Thyroid gland (tissue), 4 donors: ENCODE results near the gene HDAC9. TPM values are rescaled to one million over a fixed set of nuclear protein-coding genes. Genes with fewer than 3 reads are reported as not detected.

Experiments used
- DNase-seq, 2 donors: peaks; one replicate each; pipeline ENCODE4 v3.0.0-alpha.2; 2019
- H3K27ac ChIP-seq, 3 donors: fragments of 200-600 bp; sonication (generic); 1 replicate in 2 of 3; 2 replicates in 1 of 3; pipeline ENCODE4 v1.5.1; 2016 to 2019; ENCODE audit warnings: mild to moderate bottlenecking in 1 of 3, moderate library complexity in 1 of 3
- H3K27me3 ChIP-seq: fragments of 200-600 bp; sonication (generic); one replicate; pipeline ENCODE4 v1.5.1; 2019
- H3K36me3 ChIP-seq, 2 donors: fragments of 200-600 bp; sonication (generic); one replicate each; pipeline ENCODE4 v1.5.1; 2016 to 2019
- H3K4me1 ChIP-seq, 2 donors: fragments of 200-600 bp; sonication (generic); one replicate each; pipeline ENCODE4 v1.5.1; 2017 to 2019
- H3K4me3 ChIP-seq, 3 donors: fragments of 200-600 bp; sonication (generic); replicated peaks in 1 of 3; 1 replicate in 2 of 3; 2 replicates in 1 of 3; pipeline ENCODE4 v1.5.1; 2016; ENCODE audit warnings: mild to moderate bottlenecking in 1 of 3
- H3K9me3 ChIP-seq: fragments of 200-600 bp; sonication (generic); one replicate; pipeline ENCODE4 v1.5.1; 2017
- CTCF ChIP-seq, 6 experiments: fragments of 200-600 bp in 3 of 6; fragments of 450-650 bp in 3 of 6; sonication (generic) in 3 of 6; IDR thresholded peaks; one replicate each; pipeline ENCODE4 v1.5.1; 2016 to 2019; ENCODE audit warnings: antibody characterized with exemption in 6 of 6, mild to moderate bottlenecking in 2 of 6, inconsistent platforms in 1 of 6, moderate library complexity in 1 of 6
- POLR2A ChIP-seq, 2 donors: fragments of 450-650 bp; IDR thresholded peaks; one replicate each; pipeline ENCODE4 v1.6.1; 2017; ENCODE audit warnings: antibody characterized with exemption in 2 of 2, mild to moderate bottlenecking in 2 of 2, moderate library complexity in 1 of 2
- WGBS, 2 donors: methylation state at CpG; one replicate each; pipeline ENCODE4 v1.1.5; 2017; 5-methylcytosine and 5-hydroxymethylcytosine counted together
- intact Hi-C: fragments of 100-400 bp; cut with DNase I; formaldehyde crosslinking; loops from one replicate; pipeline ENCODE4 v1.15.1; 2023
- total RNA-seq, 4 donors: library from RNA; depleted of rRNA; stranded (reverse); fragments of >200 nt; gene quantifications; one replicate each; pipeline ENCODE4 v1.2.3, GENCODE V29; 2016

HDAC9 gene
- total RNA-seq, 4 donors from 2014 or later = 5.4 to 28.2 (median 7.2) TPM

DNA sequence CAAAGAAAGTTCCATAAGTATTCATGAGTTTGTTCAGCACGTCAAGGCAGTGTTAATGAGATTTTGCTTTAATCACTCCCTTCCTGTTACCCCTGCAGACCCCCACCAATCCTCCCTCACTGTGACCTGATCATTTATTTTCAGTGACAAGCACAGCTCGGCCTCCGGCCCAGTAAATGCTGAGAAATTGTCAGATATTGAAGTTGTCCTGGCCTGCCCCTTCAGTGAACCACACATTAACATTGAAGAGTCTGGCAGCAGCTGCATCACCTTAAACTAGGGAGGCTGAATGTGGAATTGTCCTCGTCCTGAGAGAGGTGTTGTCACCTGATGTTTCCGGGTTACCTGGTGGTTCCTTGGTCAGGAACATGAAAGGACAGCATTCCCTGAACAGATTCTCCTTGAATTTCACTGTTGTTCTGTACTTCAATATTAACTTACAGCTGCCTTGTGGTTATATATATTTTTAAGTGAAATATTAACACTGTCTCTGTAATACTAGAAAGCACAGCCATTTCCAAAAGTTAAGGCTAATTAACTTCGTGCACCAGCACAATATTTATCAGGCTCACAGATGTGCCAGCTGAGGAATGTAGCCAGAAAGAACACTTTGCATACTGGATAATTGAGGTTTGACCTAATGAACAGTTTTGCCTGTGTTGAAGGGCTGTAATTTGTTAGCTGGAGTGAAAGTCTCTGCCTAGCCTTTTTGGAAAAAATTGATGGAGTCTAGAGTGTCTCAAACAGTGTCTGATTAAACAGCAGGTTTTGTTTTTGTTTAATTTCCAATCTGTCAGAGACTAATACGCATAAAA, 265.3 kb downstream of the HDAC9 start:
- Histone ChIP-seq H3K27ac (no peak overlapping the region), H3K4me3 (no peak overlapping the region), H3K4me1 (no peaks in the 10 kb centered on the region), H3K9me3 (no peaks in the 10 kb centered on the region), H3K27me3 (no peaks in the 10 kb centered on the region), H3K36me3 (no peaks in the 10 kb centered on the region)
- DNase-seq = no peak
- intact Hi-C loops = no loop called here
- WGBS, 2 donors = 73 to 77% methylated on average over 7 of the region's 7 CpGs
- TF ChIP-seq CTCF (IDR thresholded peaks at IDR 0.05) = no peak
- TF ChIP-seq POLR2A (IDR thresholded peaks at IDR 0.05) = no peak

DNA sequence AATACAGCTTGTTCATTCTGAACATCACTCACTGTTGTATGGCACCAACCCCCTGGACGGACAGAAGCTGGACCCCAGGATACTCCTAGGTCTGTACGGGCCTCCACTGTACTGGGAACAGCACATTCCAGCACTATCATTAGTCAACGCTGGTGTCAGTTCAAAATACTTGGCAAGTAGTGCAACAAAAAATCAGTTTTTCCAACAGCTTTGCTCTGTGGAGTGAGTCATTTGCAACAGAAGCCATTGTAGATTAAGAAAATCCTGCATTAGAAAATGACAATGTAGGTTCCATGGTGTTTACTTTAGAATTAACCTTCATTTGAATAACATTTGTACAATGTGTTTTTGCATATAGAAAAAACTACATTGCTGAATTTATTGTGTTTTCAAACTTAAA, 266.6 kb downstream of the HDAC9 start:
- no peak for DNase-seq
- H3K4me1 ChIP-seq = no peaks in the 10 kb centered on the region
- no peaks in the 10 kb centered on the region for H3K36me3 ChIP-seq
- intact Hi-C loops = no loop called here
- WGBS, 2 donors = 56 to 59% methylated on average over 3 of the region's 3 CpGs
- no peak overlapping the region for H3K4me3 ChIP-seq
- H3K27ac ChIP-seq = no peak overlapping the region
- H3K27me3 ChIP-seq = no peaks in the 10 kb centered on the region
- H3K9me3 ChIP-seq = no peaks in the 10 kb centered on the region
- TF ChIP-seq CTCF (IDR thresholded peaks at IDR 0.05) (no peak), POLR2A (IDR thresholded peaks at IDR 0.05) (no peak)

DNA sequence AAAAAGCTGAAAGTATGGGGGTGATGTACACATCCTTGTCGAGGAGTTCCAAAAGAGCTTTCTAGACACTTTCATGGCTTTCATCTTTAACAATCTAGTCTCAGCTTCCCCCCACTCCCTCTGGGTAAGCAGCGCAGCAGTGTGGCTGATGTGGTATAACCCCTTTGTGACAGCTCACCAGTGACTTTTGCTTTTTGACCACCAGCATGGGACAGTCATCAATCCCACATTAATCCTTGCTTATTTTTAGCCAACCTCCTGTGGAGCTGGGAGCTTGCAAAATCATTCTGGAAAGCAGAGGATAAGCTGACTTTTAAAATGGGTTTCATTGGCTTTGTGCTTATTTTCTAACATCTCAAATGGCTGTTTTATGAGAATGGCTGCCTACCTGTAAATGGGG, 272.7 kb downstream of the HDAC9 start:
- no peak for TF ChIP-seq POLR2A (IDR thresholded peaks at IDR 0.05)
- TF ChIP-seq CTCF (IDR thresholded peaks at IDR 0.05) = no peak
- 76 to 85% methylated on average over 2 of the region's 2 CpGs for WGBS, 2 donors

DNA sequence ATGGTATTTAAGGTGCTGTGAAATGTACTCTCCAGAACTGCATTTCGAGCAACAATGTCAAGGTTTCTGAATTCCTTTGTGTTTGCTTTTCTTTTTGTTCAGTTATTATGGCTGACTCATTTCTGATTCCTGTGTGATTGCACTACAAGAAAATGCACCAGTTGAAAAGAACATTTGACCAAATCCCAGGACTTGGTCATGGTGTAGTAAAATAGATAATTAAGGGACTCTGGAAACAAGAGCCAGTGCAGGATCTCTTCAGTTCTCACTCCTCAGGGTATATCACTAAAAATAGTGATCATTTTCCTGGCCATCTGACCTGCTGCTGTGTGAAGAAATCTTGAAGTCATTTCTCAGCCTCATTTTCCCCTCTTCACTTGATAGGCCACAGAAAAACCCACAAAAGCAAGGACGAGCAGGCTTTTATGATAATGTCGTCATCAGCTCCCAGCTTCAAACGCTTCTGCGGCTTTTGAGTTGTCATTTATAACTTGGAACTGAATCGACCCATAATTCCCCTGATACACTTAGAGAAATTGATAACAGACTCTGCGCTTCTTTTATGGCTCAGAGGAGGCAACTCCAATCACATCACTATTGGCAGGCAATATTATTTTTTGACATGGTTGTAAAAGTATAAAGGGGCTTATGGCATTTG, 274.7 kb downstream of the HDAC9 start:
- H3K27ac ChIP-seq = no peak overlapping the region
- WGBS, 2 donors = 76 to 82% methylated on average over 7 of the region's 7 CpGs
- H3K4me3 ChIP-seq = no peak overlapping the region
- no peaks in the 10 kb centered on the region for H3K4me1 ChIP-seq
- TF ChIP-seq CTCF (IDR thresholded peaks at IDR 0.05) (no peak), POLR2A (IDR thresholded peaks at IDR 0.05) (no peak)
- H3K36me3 ChIP-seq = no peaks in the 10 kb centered on the region
- no peaks in the 10 kb centered on the region for H3K9me3 ChIP-seq
- H3K27me3 ChIP-seq = no peaks in the 10 kb centered on the region
- intact Hi-C loops = no loop called here
- no peak for DNase-seq

More for the DNA sequence above, 272.7 kb downstream of the HDAC9 start:
- H3K36me3 ChIP-seq = no peaks in the 10 kb centered on the region
- no peak for DNase-seq
- H3K27me3 ChIP-seq = no peaks in the 10 kb centered on the region
- no peaks in the 10 kb centered on the region for H3K4me1 ChIP-seq
- intact Hi-C loops = no loop called here
- H3K9me3 ChIP-seq = no peaks in the 10 kb centered on the region
- H3K27ac ChIP-seq = no peak overlapping the region
- H3K4me3 ChIP-seq = no peak overlapping the region

DNA sequence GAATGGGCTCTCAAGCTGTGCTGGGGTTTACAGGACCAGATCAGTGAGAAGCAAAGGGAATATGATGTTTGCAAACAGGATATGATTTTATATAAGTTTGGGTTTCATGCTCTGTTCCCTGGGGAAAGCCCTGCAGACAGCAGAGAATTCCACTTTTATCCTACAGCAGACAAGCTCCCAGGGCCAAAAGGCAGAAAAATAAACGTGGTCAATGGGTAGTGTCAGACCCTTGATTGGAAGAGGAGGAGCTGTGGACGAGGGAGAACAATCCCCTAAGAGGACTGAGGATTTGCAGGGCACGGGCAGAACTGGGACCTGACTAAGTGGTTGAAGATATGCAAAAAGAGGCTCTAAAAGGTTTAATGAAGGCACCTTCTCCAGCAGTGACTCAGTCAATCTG, 275.3 kb downstream of the HDAC9 start:
- no peak overlapping the region for H3K27ac ChIP-seq
- intact Hi-C loops = no loop called here
- no peaks in the 10 kb centered on the region for H3K36me3 ChIP-seq
- no peak overlapping the region for H3K4me3 ChIP-seq
- no peaks in the 10 kb centered on the region for H3K4me1 ChIP-seq
- WGBS, 2 donors = 27 to 28% methylated on average over 3 of the region's 3 CpGs
- H3K27me3 ChIP-seq = no peaks in the 10 kb centered on the region
- H3K9me3 ChIP-seq = no peaks in the 10 kb centered on the region
- DNase-seq = no peak
- TF ChIP-seq CTCF (IDR thresholded peaks at IDR 0.05) (no peak), POLR2A (IDR thresholded peaks at IDR 0.05) (no peak)
